Esophagus muscularis mucosa (tissue), 3 donors: ENCODE results near the gene RASSF3.

Experiments
- CTCF ChIP-seq, 3 experiments: fragments of 200-600 bp in 2 of 3; fragments of 450-650 bp in 1 of 3; sonication (generic) in 2 of 3; IDR thresholded peaks; one replicate each; pipeline ENCODE4 v1.5.1; 2017 to 2019; ENCODE audit warnings: antibody characterized with exemption in 3 of 3, mild to moderate bottlenecking in 2 of 3, moderate library complexity in 1 of 3
- POLR2A ChIP-seq: fragments of 450-650 bp; IDR thresholded peaks from one replicate; pipeline ENCODE4 v1.6.1; 2017; ENCODE audit warnings: antibody characterized with exemption, moderate library complexity, mild to moderate bottlenecking, low read depth
- POLR2AphosphoS5 ChIP-seq, 2 donors: sonication (generic); formaldehyde crosslinking; IDR thresholded peaks; one replicate each; pipeline ENCODE4 v1.6.1; 2017; ENCODE audit warnings: antibody characterized with exemption in 2 of 2

GRCh38 chr12:64587447-64587846 is 22.8 kb upstream of the RASSF3 start:
- TF ChIP-seq POLR2AphosphoS5 (IDR thresholded peaks at IDR 0.05) = no peak
- TF ChIP-seq CTCF (IDR thresholded peaks at IDR 0.05) = no peak
- TF ChIP-seq POLR2A = no peak
